Lower lobe of right lung (tissue), 2 donors: ENCODE measurements around the gene PACSIN2. TPM values are rescaled to one million over a fixed set of nuclear protein-coding genes. Genes with fewer than 3 reads are reported as not detected.

Experiments
- ATAC-seq, 2 donors: fragments of 200-7000 bp; cut with Tn5 transposase; one replicate each; pipeline ENCODE4 v1.9.1; 2020 to 2022; ENCODE audit warnings: mild to moderate bottlenecking in 2 of 2, moderate library complexity in 2 of 2
- DNase-seq: peaks from one replicate; pipeline ENCODE4 v3.0.0-alpha.2; 2020
- H3K27ac ChIP-seq: fragments of 200-600 bp; one replicate; pipeline ENCODE4 v1.8.0; 2022
- H3K27me3 ChIP-seq: fragments of 200-600 bp; one replicate; pipeline ENCODE4 v1.8.0; 2022; ENCODE audit warnings: low read depth
- H3K36me3 ChIP-seq: fragments of 200-600 bp; one replicate; pipeline ENCODE4 v1.8.0; 2022; ENCODE audit warnings: mild to moderate bottlenecking
- H3K4me1 ChIP-seq: fragments of 200-600 bp; one replicate; pipeline ENCODE4 v1.8.0; 2022
- H3K4me3 ChIP-seq: fragments of 200-600 bp; one replicate; pipeline ENCODE4 v1.8.0; 2022; ENCODE audit warnings: mild to moderate bottlenecking
- H3K9me3 ChIP-seq: fragments of 200-600 bp; one replicate; pipeline ENCODE4 v1.8.0; 2022
- CTCF ChIP-seq: fragments of 200-600 bp; IDR thresholded peaks from one replicate; pipeline ENCODE4 v1.8.0; 2022; ENCODE audit warnings: antibody characterized with exemption, mild to moderate bottlenecking
- intact Hi-C: fragments of 100-400 bp; cut with DNase I; formaldehyde crosslinking; loops from one replicate; pipeline ENCODE4 v1.11.0; 2022
- total RNA-seq: library from RNA; stranded (reverse); fragmentation: NEBNext Ultra II Directional; extraction: Animal tissue kit (Norgen Biotek cat#: 25700); gene quantifications from one replicate; pipeline ENCODE4 v1.2.1, GENCODE V29; 2021
- donor health status: DM: no; HTN: yes; CAD: no; lungs with severe emphysema.

PACSIN2 gene
- total RNA-seq, 1 donor from 2014 or later: 104 TPM

DNA sequence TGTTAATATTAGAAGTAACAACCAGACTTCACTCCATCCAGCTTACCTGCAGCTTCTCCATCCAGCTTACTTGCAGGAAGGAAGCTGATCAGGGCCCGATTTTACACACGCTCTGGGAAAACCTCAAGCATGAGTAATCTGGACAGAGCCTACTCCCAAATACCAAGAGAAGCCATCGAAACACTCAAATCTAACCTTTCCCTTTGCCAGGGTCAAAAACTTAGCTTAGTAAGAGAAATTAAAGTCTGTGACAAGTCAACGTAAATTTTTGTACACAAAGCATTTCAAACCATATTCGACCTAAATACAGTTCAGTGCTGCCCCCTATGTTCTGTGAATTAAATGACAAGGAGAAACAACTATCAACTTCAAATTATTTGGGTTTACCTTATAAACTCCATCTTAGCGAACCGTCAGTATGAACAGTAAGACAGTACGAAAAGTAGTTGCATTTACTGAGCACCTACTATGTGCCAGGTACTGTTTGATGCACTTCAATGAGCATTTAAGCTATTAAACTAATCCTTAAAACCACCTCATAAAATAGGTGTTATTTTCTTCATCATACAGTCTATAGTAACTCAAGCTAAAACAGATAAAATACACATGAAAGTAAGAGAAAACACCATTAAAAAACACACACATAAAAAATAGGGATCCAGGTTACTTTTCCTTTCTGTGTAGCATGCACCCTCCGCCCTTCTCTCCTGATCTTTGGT is 194.7 kb downstream of the PACSIN2 start:
- Histone ChIP-seq H3K27ac (peak overlapping the region; percentile 55), H3K4me1 (peaks cover 15% of the 10 kb centered on the region), H3K9me3 (no peaks in the 10 kb centered on the region), H3K36me3 (peaks cover 71% of the 10 kb centered on the region), H3K4me3 (no peak overlapping the region), H3K27me3 (no peaks in the 10 kb centered on the region)
- DNase-seq (no peak), ATAC-seq (peak; percentile 47 to 49)
- TF ChIP-seq CTCF: peak; percentile 57
- intact Hi-C loops: no loop called here

Other genes with a start within 250 kb of the PACSIN2 start
- 39.9 TPM for gene ARFGAP3, start 157.9 kb downstream of the PACSIN2 start, total RNA-seq
- 5.4 TPM for gene TTLL1, start 74.2 kb upstream of the PACSIN2 start, total RNA-seq
- gene BIK, start 95.6 kb upstream of the PACSIN2 start, total RNA-seq: 1.6 TPM
- 11.7 TPM for gene MCAT, start 128.2 kb upstream of the PACSIN2 start, total RNA-seq
- gene TSPO, start 136.4 kb upstream of the PACSIN2 start, total RNA-seq: 294 TPM
- gene TTLL12, start 172.0 kb upstream of the PACSIN2 start, total RNA-seq: 21.6 TPM